HL-60 (cell line): ENCODE data around the gene RNF130.

Source experiments
- DNase-seq, 2 experiments: peaks; one replicate each; pipeline ENCODE4 v3.0.0-alpha.2; 2010 to 2020; ENCODE audit warnings: low read depth in 1 of 2, low spot score in 1 of 2
- H3K27ac ChIP-seq: fragments of 250-450 bp; sonication (Bioruptor Pico); replicated peaks from 2 replicates; pipeline ENCODE4 v1.5.1; 2020; ENCODE audit warnings: mild to moderate bottlenecking, moderate library complexity
- H3K27me3 ChIP-seq: fragments of 250-450 bp; sonication (Bioruptor Pico); 2 replicates; pipeline ENCODE4 v1.5.1; 2021; ENCODE audit warnings: mild to moderate bottlenecking, moderate library complexity; ENCODE audit not compliant: insufficient read depth, poor library complexity, severe bottlenecking
- H3K4me3 ChIP-seq: replicated peaks from 2 replicates; pipeline ENCODE4 v1.5.1; 2011; ENCODE audit warnings: mild to moderate bottlenecking, control low read depth, low read length; ENCODE audit not compliant: insufficient read depth
- CTCF ChIP-seq: IDR thresholded peaks from one replicate; pipeline ENCODE4 v1.5.1; 2011; ENCODE audit warnings: low read length, control low read depth, inconsistent platforms; ENCODE audit not compliant: insufficient read depth
- GABPA ChIP-seq: IDR thresholded peaks from 2 replicates; pipeline ENCODE4 v1.6.1; 2012; ENCODE audit warnings: low read depth
- POLR2AphosphoS5 ChIP-seq: IDR thresholded peaks from 2 replicates; pipeline ENCODE4 v1.6.1; 2012; ENCODE audit warnings: low read depth
- REST ChIP-seq: IDR thresholded peaks from 2 replicates; pipeline ENCODE4 v1.6.1; 2012; ENCODE audit warnings: low read depth; ENCODE audit not compliant: insufficient replicate concordance
- SPI1 ChIP-seq: IDR thresholded peaks from 2 replicates; pipeline ENCODE4 v1.6.1; 2012; ENCODE audit warnings: low read depth, mild to moderate bottlenecking, borderline replicate concordance

Gene RNF130

GRCh38 chr5:180040287-180041214 lies 31.0 kb downstream of the RNF130 start:
- Histone ChIP-seq H3K27ac (no peak overlapping the region), H3K4me3 (no peak overlapping the region), H3K27me3 (no peaks in the 10 kb centered on the region)
- TF ChIP-seq REST (no peak), POLR2AphosphoS5 (no peak), CTCF (no peak), SPI1 (no peak), GABPA (no peak)
- DNase-seq: no peak

GRCh38 chr5:180035206-180035931 lies 36.2 kb downstream of the RNF130 start:
- DNase-seq: no peak
- no peaks in the 10 kb centered on the region for H3K27me3 ChIP-seq
- no peak overlapping the region for H3K27ac ChIP-seq
- no peak overlapping the region for H3K4me3 ChIP-seq
- no peak for TF ChIP-seq GABPA
- TF ChIP-seq POLR2AphosphoS5: no peak
- no peak for TF ChIP-seq REST
- TF ChIP-seq CTCF: no peak
- TF ChIP-seq SPI1: no peak

GRCh38 chr5:180034564-180034963 lies 37.0 kb downstream of the RNF130 start:
- Histone ChIP-seq H3K27me3 (no peaks in the 10 kb centered on the region), H3K27ac (no peak overlapping the region), H3K4me3 (no peak overlapping the region)
- no peak for DNase-seq
- TF ChIP-seq SPI1: no peak

GRCh38 chr5:180027459-180028089 lies 44.0 kb downstream of the RNF130 start:
- no peak for TF ChIP-seq POLR2AphosphoS5
- H3K27ac ChIP-seq: no peak overlapping the region
- no peak for DNase-seq
- no peaks in the 10 kb centered on the region for H3K27me3 ChIP-seq
- H3K4me3 ChIP-seq: no peak overlapping the region
